HL-60 (cell line): ENCODE results near the gene ZNF74.

Source experiments
- CTCF ChIP-seq: IDR thresholded peaks from one replicate; pipeline ENCODE4 v1.5.1; 2011; ENCODE audit warnings: low read length, control low read depth, inconsistent platforms; ENCODE audit not compliant: insufficient read depth
- POLR2AphosphoS5 ChIP-seq: IDR thresholded peaks from 2 replicates; pipeline ENCODE4 v1.6.1; 2012; ENCODE audit warnings: low read depth
- TF ChIP-seq, protein P1 (sequence below): IDR thresholded peaks from 2 replicates; pipeline ENCODE4 v1.6.1; 2012; ENCODE audit warnings: low read depth; ENCODE audit not compliant: insufficient replicate concordance

DNA sequence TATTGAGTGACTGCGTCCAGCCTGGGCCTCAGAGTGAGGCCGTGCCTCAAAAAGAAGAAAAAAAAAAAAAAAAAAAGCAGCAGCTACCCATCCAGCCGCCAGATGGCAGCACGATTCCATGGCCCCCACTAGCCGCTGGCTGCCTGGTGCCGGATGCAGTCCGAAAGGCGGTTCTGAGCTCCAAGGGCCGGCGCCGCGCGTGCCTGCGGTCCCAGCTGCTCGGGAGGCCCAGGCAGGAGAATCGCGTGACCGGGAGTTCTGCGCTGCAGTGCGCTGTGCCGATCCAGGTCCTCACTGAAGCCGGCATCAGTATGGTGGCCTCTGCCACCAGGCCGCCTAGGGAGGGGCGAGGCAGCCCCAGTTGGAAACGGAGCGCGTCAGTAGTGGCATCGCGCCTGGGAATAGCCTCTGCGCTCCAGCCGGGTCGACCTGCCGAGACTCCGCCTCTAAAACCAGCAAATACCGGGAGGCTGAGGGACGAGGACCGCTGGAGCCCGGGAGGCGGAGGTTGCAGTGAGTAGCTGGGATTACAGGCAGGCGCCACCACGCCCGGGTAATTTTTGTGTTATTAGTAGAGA is 24.3 kb downstream of the ZNF74 start:
- peak; percentile 52 for TF ChIP-seq CTCF
- no peak for TF ChIP-seq POLR2AphosphoS5
- TF ChIP-seq, protein P1, sequence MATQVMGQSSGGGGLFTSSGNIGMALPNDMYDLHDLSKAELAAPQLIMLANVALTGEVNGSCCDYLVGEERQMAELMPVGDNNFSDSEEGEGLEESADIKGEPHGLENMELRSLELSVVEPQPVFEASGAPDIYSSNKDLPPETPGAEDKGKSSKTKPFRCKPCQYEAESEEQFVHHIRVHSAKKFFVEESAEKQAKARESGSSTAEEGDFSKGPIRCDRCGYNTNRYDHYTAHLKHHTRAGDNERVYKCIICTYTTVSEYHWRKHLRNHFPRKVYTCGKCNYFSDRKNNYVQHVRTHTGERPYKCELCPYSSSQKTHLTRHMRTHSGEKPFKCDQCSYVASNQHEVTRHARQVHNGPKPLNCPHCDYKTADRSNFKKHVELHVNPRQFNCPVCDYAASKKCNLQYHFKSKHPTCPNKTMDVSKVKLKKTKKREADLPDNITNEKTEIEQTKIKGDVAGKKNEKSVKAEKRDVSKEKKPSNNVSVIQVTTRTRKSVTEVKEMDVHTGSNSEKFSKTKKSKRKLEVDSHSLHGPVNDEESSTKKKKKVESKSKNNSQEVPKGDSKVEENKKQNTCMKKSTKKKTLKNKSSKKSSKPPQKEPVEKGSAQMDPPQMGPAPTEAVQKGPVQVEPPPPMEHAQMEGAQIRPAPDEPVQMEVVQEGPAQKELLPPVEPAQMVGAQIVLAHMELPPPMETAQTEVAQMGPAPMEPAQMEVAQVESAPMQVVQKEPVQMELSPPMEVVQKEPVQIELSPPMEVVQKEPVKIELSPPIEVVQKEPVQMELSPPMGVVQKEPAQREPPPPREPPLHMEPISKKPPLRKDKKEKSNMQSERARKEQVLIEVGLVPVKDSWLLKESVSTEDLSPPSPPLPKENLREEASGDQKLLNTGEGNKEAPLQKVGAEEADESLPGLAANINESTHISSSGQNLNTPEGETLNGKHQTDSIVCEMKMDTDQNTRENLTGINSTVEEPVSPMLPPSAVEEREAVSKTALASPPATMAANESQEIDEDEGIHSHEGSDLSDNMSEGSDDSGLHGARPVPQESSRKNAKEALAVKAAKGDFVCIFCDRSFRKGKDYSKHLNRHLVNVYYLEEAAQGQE: no peak
